ENCODE data around the gene DPEP2NB. TPM values are rescaled to one million over a fixed set of nuclear protein-coding genes. Genes with fewer than 3 reads are reported as not detected.

The DPEP2NB gene
- total RNA-seq, 1 experiment from 2014 or later, result not detected

DNA sequence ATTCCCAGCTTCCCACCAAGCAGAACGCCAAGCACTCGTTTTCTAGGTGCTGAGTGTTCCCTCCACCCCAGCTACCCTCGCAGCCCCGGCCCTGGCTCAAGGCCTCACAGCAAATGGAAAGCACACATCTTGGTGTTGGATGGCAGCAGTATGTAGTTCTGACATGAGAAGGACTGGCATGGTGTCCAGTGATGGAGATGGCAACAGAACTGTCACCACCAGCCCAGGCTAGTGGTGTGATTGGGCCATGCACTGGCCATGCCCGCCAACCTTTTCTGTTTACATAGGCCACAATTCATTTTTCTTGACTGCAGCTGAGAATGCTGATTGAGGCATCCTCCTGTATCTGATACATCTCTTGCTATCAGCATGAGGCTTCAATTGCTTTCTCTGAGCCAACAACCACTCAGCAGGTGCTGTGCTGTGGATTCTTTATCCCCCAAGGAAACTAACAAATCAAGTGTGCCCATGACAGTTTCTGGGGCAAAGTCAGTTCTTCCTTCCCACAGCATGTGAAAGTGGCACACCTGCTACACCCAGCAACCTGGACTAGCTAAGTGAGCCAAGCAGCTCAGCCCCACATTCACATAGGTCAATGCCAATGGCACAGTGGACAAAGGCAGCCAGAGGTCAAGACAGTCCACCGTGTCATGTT, 51.1 kb downstream of the DPEP2NB start:
- no peak for DNase-seq (ENCODE audit: unreplicated experiment)
- peak overlapping the region; percentile 77 for H3K27ac Mint-ChIP-seq (ENCODE audit: low read depth, unreplicated experiment)
- no TSS peak for BruUV-seq (replicated peaks)
- H3K36me3 Mint-ChIP-seq (ENCODE audit: insufficient read depth, unreplicated experiment), result peaks cover 48% of the 10 kb centered on the region
- TF ChIP-seq, protein P1, sequence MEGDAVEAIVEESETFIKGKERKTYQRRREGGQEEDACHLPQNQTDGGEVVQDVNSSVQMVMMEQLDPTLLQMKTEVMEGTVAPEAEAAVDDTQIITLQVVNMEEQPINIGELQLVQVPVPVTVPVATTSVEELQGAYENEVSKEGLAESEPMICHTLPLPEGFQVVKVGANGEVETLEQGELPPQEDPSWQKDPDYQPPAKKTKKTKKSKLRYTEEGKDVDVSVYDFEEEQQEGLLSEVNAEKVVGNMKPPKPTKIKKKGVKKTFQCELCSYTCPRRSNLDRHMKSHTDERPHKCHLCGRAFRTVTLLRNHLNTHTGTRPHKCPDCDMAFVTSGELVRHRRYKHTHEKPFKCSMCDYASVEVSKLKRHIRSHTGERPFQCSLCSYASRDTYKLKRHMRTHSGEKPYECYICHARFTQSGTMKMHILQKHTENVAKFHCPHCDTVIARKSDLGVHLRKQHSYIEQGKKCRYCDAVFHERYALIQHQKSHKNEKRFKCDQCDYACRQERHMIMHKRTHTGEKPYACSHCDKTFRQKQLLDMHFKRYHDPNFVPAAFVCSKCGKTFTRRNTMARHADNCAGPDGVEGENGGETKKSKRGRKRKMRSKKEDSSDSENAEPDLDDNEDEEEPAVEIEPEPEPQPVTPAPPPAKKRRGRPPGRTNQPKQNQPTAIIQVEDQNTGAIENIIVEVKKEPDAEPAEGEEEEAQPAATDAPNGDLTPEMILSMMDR (IDR thresholded peaks at IDR 0.05; ENCODE audit: unreplicated experiment), result no peak
- CTCF ChIA-PET, result interaction anchor here (0.6 to 0.8 kb wide), 4 partner anchors 22 to 288 kb away, joined by 3 to 4 read pairs (median 3); no protein-coding TSS in a partner anchor
- no peak overlapping the region for H3K4me3 Mint-ChIP-seq (ENCODE audit: unreplicated experiment)
- intact Hi-C loops (cut with micrococcal nuclease), result loop anchor here (5.0 kb wide), 1 partner anchor 273 kb away; the partner anchor contains the start of gene ESRP2
- POLR2A ChIA-PET, result interaction anchor here (1.0 to 5.0 kb wide), 5 partner anchors 10 to 120 kb away, joined by 3 to 40 read pairs (median 6); partner anchors contain the start of genes DDX28, DUS2, NFATC3 and PSMB10
- peaks cover 62% of the 10 kb centered on the region for H3K4me1 Mint-ChIP-seq (ENCODE audit: insufficient read depth, unreplicated experiment)
- no peaks in the 10 kb centered on the region for H3K9me3 Mint-ChIP-seq (ENCODE audit: unreplicated experiment)
- H3K27me3 Mint-ChIP-seq (ENCODE audit: insufficient read depth, unreplicated experiment), result no peaks in the 10 kb centered on the region

DNA sequence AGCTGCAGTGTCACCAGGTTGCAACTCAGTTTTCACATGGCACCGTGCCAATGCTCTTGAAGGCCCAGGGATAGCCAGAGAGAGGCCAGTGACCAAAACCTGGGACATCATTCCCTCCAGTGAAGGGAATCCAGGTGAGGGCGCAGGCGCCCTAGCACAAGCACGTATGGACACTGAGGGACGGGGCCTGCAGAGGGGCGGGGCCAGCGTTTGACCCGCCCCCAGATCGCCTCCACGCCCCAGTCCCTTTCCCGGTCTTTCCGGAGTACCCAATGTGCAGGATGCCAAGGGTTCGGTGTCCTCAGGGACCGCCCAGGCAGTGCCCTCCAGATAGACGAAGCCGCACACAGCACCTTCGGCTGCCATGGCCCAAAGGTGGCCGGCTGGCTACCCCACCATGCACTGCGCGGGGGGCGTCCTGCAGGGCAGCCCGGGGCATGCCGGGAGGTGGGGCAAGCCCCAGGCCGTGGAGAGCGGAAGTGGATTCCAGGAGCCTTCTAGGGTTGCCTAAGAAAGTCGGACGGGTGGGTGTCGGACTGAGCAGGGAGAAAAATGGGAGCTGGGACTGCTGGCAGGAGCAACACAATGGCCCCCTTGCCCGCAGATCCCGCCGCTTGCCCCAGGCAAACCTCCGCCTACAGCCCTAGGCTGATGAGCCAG, 51.9 kb downstream of the DPEP2NB start:
- Mint-ChIP-seq H3K4me1 (ENCODE audit: insufficient read depth, unreplicated experiment) (peaks cover 63% of the 10 kb centered on the region), H3K4me3 (ENCODE audit: unreplicated experiment) (no peak overlapping the region), H3K27ac (ENCODE audit: low read depth, unreplicated experiment) (no peak overlapping the region), H3K36me3 (ENCODE audit: insufficient read depth, unreplicated experiment) (peaks cover 56% of the 10 kb centered on the region), H3K27me3 (ENCODE audit: insufficient read depth, unreplicated experiment) (no peaks in the 10 kb centered on the region), H3K9me3 (ENCODE audit: unreplicated experiment) (no peaks in the 10 kb centered on the region)
- CTCF ChIA-PET, result interaction anchor here (0.6 to 1.9 kb wide), 4 partner anchors 23 to 289 kb away, joined by 3 to 5 read pairs (median 4); no protein-coding TSS in a partner anchor
- TF ChIP-seq, protein P1 (IDR thresholded peaks at IDR 0.05; ENCODE audit: unreplicated experiment), result no peak
- POLR2A ChIA-PET, result interaction anchor here (1.1 to 1.6 kb wide), 3 partner anchors 26 to 121 kb away, joined by 3 to 6 read pairs (median 3); partner anchors contain the start of genes NFATC3 and PSMB10
- DNase-seq (ENCODE audit: unreplicated experiment), result no peak
- no TSS peak for BruUV-seq (replicated peaks)
- intact Hi-C loops (cut with micrococcal nuclease), result no loop called here

Other genes with a start within 250 kb of the DPEP2NB start
- gene RANBP10, start 209.4 kb downstream of the DPEP2NB start, total RNA-seq (2022), result 17.2 and 21.7 TPM in 2 replicates
- gene TSNAXIP1, start 209.0 kb downstream of the DPEP2NB start, total RNA-seq (2022), result 1.1 and 1.5 TPM in 2 replicates
- 18.3 and 20.5 TPM in 2 replicates for gene THAP11, start 173.6 kb downstream of the DPEP2NB start, total RNA-seq (2022)
- gene NUTF2, start 169.0 kb downstream of the DPEP2NB start, total RNA-seq (2022), result 133 TPM in 2 replicates
- 30.9 and 35.5 TPM in 2 replicates for gene CENPT, start 168.2 kb downstream of the DPEP2NB start, total RNA-seq (2022)
- 50.9 and 51.3 TPM in 2 replicates for gene EDC4, start 142.9 kb downstream of the DPEP2NB start, total RNA-seq (2022)
- gene NRN1L, start 131.0 kb downstream of the DPEP2NB start, total RNA-seq (2022), result 0.81 TPM in 1 of 2 replicates, not detected in the other
- gene PSKH1, start 122.7 kb downstream of the DPEP2NB start, total RNA-seq (2022), result 21.7 and 27.9 TPM in 2 replicates
- 0.52 and 1.6 TPM in 2 replicates for gene CTRL, start 84.0 kb downstream of the DPEP2NB start, total RNA-seq (2022)
- 20.3 and 32.7 TPM in 2 replicates for gene PSMB10, start 79.1 kb downstream of the DPEP2NB start, total RNA-seq (2022)
- gene LCAT, start 71.8 kb downstream of the DPEP2NB start, total RNA-seq (2022), result 35.3 and 44.5 TPM in 2 replicates
- gene SLC12A4, start 47.3 kb downstream of the DPEP2NB start, total RNA-seq (2022), result 107 TPM in 2 replicates
- gene DPEP3, start 35.4 kb downstream of the DPEP2NB start, total RNA-seq (2022), result not detected in 2 replicates
- gene DPEP2, start 16.4 kb downstream of the DPEP2NB start, total RNA-seq (2022), result not detected in 2 replicates
- 9.3 and 11.7 TPM in 2 replicates for gene DDX28, start 7.3 kb upstream of the DPEP2NB start, total RNA-seq (2022)
- gene DUS2, start 7.4 kb upstream of the DPEP2NB start, total RNA-seq (2022), result 24.2 and 26.4 TPM in 2 replicates
- gene NFATC3, start 69.5 kb upstream of the DPEP2NB start, total RNA-seq (2022), result 18.5 and 24.1 TPM in 2 replicates
- gene ESRP2, start 220.2 kb upstream of the DPEP2NB start, total RNA-seq (2022), result 42.7 and 48.8 TPM in 2 replicates
- 4.6 and 6.4 TPM in 2 replicates for gene PLA2G15, start 229.5 kb upstream of the DPEP2NB start, total RNA-seq (2022)
- gene SLC7A6, start 248.6 kb upstream of the DPEP2NB start, total RNA-seq (2022), result 45.3 and 61.0 TPM in 2 replicates

All from MCF 10A (cell line).